ENCODE results near the gene C6orf62. TPM values are rescaled to one million over a fixed set of nuclear protein-coding genes. Genes with fewer than 3 reads are reported as not detected.

The C6orf62 gene
- polyA plus RNA-seq, 1 donor from 2014 or later = 105 TPM

DNA sequence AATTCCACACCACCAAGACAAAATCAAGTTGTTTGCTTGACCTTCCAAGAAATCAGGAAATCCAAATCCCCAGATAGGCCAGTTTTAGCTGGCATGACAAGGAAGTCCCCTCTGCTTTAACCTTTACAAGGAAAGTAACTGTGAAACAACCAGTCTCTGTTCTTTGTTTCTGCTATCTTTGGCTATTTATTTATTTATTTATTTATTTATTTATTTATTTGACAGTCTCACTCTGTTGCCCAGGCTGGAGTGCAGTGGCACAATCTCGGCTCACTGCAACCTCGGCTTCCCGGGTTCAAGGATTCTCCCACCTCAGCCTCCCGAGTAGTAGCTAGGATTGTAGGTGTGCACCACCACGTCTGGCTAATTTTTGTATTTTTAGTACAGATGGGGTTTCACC, 41.3 kb upstream of the C6orf62 start:
- Histone ChIP-seq H3K79me2 (replicated peaks; ENCODE audit: insufficient read depth, low read length) (no peaks in the 10 kb centered on the region), H3K36me3 (ENCODE audit: insufficient read depth, low read length) (no peaks in the 10 kb centered on the region), H3K9ac (ENCODE audit: low read length) (no peak overlapping the region), H4K20me1 (ENCODE audit: insufficient read depth) (no peaks in the 10 kb centered on the region), H3K9me2 (ENCODE audit: insufficient read depth, low read length) (no peaks in the 10 kb centered on the region), H2AFZ (ENCODE audit: low read depth, low read length) (no peak overlapping the region), H3K27ac (ENCODE audit: low read length) (no peak overlapping the region), H3K4me3 (ENCODE audit: low read length) (no peak overlapping the region), H3F3A (ENCODE audit: insufficient read depth, low read length, poor library complexity, severe bottlenecking) (no peaks in the 10 kb centered on the region), H3K4me2 (ENCODE audit: low read length) (no peak overlapping the region), H3K9me3 (ENCODE audit: low read length) (no peaks in the 10 kb centered on the region), H3K27me3 (ENCODE audit: insufficient read depth, low read depth, low read length) (no peaks in the 10 kb centered on the region)
- TF ChIP-seq SMC3 (conservative IDR thresholded peaks at IDR 0.05; ENCODE audit: poor library complexity) (no peak), POLR2AphosphoS5 (IDR thresholded peaks at IDR 0.05) (no peak), RAD21 (conservative IDR thresholded peaks at IDR 0.05) (no peak), EP300 (conservative IDR thresholded peaks at IDR 0.05; ENCODE audit: poor library complexity, severe bottlenecking) (no peak), MXI1 (conservative IDR thresholded peaks at IDR 0.05; ENCODE audit: poor library complexity, severe bottlenecking) (no peak), EZH2 (IDR thresholded peaks at IDR 0.05; ENCODE audit: borderline replicate concordance, insufficient read depth, low read length, poor library complexity, severe bottlenecking) (no peak)
- TF ChIP-seq, protein P1, sequence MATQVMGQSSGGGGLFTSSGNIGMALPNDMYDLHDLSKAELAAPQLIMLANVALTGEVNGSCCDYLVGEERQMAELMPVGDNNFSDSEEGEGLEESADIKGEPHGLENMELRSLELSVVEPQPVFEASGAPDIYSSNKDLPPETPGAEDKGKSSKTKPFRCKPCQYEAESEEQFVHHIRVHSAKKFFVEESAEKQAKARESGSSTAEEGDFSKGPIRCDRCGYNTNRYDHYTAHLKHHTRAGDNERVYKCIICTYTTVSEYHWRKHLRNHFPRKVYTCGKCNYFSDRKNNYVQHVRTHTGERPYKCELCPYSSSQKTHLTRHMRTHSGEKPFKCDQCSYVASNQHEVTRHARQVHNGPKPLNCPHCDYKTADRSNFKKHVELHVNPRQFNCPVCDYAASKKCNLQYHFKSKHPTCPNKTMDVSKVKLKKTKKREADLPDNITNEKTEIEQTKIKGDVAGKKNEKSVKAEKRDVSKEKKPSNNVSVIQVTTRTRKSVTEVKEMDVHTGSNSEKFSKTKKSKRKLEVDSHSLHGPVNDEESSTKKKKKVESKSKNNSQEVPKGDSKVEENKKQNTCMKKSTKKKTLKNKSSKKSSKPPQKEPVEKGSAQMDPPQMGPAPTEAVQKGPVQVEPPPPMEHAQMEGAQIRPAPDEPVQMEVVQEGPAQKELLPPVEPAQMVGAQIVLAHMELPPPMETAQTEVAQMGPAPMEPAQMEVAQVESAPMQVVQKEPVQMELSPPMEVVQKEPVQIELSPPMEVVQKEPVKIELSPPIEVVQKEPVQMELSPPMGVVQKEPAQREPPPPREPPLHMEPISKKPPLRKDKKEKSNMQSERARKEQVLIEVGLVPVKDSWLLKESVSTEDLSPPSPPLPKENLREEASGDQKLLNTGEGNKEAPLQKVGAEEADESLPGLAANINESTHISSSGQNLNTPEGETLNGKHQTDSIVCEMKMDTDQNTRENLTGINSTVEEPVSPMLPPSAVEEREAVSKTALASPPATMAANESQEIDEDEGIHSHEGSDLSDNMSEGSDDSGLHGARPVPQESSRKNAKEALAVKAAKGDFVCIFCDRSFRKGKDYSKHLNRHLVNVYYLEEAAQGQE (IDR thresholded peaks at IDR 0.05; ENCODE audit: borderline replicate concordance) = no peak

DNA sequence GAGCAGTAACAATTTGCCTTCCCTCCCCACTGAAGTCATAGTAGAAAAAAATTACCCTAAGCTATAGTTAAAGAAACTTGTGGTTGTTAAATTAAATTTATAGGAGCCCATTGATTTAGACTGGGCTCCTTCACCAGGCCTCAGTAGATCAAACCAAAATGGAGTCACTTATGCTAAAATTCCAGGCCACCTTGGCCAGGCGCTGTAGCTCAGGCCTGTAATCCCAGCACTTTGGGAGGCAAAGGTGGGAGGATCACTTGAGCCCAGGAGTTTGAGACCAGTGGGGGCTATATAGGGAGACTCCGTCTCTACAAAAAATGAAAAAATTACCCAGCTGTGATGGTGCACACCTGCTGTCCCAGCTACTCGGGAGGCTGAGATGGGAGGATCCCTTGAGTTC, 40.8 kb upstream of the C6orf62 start:
- no peak overlapping the region for H3K4me2 ChIP-seq (ENCODE audit: low read length)
- H3K9me3 ChIP-seq (ENCODE audit: low read length) = no peaks in the 10 kb centered on the region
- H3K9me2 ChIP-seq (ENCODE audit: insufficient read depth, low read length) = no peaks in the 10 kb centered on the region
- H3K9ac ChIP-seq (ENCODE audit: low read length) = no peak overlapping the region
- no peaks in the 10 kb centered on the region for H4K20me1 ChIP-seq (ENCODE audit: insufficient read depth)
- no peaks in the 10 kb centered on the region for H3K36me3 ChIP-seq (ENCODE audit: insufficient read depth, low read length)
- no peak overlapping the region for H3K4me3 ChIP-seq (ENCODE audit: low read length)
- no peaks in the 10 kb centered on the region for H3F3A ChIP-seq (ENCODE audit: insufficient read depth, low read length, poor library complexity, severe bottlenecking)
- no peak overlapping the region for H3K27ac ChIP-seq (ENCODE audit: low read length)
- H2AFZ ChIP-seq (ENCODE audit: low read depth, low read length) = no peak overlapping the region
- TF ChIP-seq TAF1 (IDR thresholded peaks at IDR 0.05; ENCODE audit: low read depth) (no peak), SMC3 (conservative IDR thresholded peaks at IDR 0.05; ENCODE audit: poor library complexity) (no peak), POLR2AphosphoS5 (IDR thresholded peaks at IDR 0.05) (no peak), RAD21 (conservative IDR thresholded peaks at IDR 0.05) (no peak), EP300 (conservative IDR thresholded peaks at IDR 0.05; ENCODE audit: poor library complexity, severe bottlenecking) (no peak), MXI1 (conservative IDR thresholded peaks at IDR 0.05; ENCODE audit: poor library complexity, severe bottlenecking) (no peak), EZH2 (IDR thresholded peaks at IDR 0.05; ENCODE audit: borderline replicate concordance, insufficient read depth, low read length, poor library complexity, severe bottlenecking) (no peak)
- TF ChIP-seq, protein P1 (IDR thresholded peaks at IDR 0.05; ENCODE audit: borderline replicate concordance) = no peak
- TF ChIP-seq, protein P2, sequence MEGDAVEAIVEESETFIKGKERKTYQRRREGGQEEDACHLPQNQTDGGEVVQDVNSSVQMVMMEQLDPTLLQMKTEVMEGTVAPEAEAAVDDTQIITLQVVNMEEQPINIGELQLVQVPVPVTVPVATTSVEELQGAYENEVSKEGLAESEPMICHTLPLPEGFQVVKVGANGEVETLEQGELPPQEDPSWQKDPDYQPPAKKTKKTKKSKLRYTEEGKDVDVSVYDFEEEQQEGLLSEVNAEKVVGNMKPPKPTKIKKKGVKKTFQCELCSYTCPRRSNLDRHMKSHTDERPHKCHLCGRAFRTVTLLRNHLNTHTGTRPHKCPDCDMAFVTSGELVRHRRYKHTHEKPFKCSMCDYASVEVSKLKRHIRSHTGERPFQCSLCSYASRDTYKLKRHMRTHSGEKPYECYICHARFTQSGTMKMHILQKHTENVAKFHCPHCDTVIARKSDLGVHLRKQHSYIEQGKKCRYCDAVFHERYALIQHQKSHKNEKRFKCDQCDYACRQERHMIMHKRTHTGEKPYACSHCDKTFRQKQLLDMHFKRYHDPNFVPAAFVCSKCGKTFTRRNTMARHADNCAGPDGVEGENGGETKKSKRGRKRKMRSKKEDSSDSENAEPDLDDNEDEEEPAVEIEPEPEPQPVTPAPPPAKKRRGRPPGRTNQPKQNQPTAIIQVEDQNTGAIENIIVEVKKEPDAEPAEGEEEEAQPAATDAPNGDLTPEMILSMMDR (IDR thresholded peaks at IDR 0.05; ENCODE audit: poor library complexity, severe bottlenecking) = no peak
- H3K79me2 ChIP-seq (replicated peaks; ENCODE audit: insufficient read depth, low read length) = no peaks in the 10 kb centered on the region
- H3K27me3 ChIP-seq (ENCODE audit: insufficient read depth, low read depth, low read length) = no peaks in the 10 kb centered on the region
